Measurements from ENCODE around the gene COPG2. TPM values are rescaled to one million over a fixed set of nuclear protein-coding genes. Genes with fewer than 3 reads are reported as not detected.

Gene COPG2
- total RNA-seq, 1 experiment from 2014 or later: 50.9 TPM

DNA sequence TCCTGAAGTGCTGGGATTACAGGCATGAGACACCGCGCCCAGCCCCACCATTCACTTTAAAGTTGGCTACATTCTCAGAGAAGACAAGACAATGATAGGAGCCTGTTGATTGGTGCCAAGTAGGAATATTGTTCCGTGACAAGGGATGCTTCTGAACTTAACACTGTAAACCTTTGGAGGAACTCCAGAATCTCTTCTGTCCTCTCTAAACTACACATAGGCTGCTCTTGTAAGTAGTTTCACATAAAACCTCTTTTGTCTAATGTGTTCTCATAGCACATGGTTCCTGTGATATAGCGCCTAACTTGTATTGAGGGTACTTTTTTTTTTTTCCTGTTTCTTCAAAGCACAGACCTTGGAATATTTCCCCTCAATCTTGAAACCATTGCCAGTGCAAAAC is 3.6 kb upstream of the COPG2 start:
- H3K9me3 Mint-ChIP-seq: no peaks in the 10 kb centered on the region
- no peak overlapping the region for H3K4me3 Mint-ChIP-seq
- peaks cover 20% of the 10 kb centered on the region for H3K4me1 Mint-ChIP-seq
- TF ChIP-seq NR2C2 (CRISPR knock-in tag; IDR thresholded peaks at IDR 0.05): no peak
- TF ChIP-seq, protein P1, sequence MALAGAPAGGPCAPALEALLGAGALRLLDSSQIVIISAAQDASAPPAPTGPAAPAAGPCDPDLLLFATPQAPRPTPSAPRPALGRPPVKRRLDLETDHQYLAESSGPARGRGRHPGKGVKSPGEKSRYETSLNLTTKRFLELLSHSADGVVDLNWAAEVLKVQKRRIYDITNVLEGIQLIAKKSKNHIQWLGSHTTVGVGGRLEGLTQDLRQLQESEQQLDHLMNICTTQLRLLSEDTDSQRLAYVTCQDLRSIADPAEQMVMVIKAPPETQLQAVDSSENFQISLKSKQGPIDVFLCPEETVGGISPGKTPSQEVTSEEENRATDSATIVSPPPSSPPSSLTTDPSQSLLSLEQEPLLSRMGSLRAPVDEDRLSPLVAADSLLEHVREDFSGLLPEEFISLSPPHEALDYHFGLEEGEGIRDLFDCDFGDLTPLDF (CRISPR knock-in tag; IDR thresholded peaks at IDR 0.05): no peak
- TF ChIP-seq, protein P2, sequence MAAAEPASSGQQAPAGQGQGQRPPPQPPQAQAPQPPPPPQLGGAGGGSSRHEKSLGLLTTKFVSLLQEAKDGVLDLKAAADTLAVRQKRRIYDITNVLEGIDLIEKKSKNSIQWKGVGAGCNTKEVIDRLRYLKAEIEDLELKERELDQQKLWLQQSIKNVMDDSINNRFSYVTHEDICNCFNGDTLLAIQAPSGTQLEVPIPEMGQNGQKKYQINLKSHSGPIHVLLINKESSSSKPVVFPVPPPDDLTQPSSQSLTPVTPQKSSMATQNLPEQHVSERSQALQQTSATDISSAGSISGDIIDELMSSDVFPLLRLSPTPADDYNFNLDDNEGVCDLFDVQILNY (CRISPR knock-in tag; IDR thresholded peaks at IDR 0.05): no peak
- TF ChIP-seq, protein P3, sequence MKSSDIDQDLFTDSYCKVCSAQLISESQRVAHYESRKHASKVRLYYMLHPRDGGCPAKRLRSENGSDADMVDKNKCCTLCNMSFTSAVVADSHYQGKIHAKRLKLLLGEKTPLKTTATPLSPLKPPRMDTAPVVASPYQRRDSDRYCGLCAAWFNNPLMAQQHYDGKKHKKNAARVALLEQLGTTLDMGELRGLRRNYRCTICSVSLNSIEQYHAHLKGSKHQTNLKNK (CRISPR knock-in tag; IDR thresholded peaks at IDR 0.05): no peak
- no peak for TF ChIP-seq GABPB1 (CRISPR knock-in tag; IDR thresholded peaks at IDR 0.05)
- TF ChIP-seq MYBL2 (CRISPR knock-in tag; IDR thresholded peaks at IDR 0.05): no peak
- TF ChIP-seq, protein P4, sequence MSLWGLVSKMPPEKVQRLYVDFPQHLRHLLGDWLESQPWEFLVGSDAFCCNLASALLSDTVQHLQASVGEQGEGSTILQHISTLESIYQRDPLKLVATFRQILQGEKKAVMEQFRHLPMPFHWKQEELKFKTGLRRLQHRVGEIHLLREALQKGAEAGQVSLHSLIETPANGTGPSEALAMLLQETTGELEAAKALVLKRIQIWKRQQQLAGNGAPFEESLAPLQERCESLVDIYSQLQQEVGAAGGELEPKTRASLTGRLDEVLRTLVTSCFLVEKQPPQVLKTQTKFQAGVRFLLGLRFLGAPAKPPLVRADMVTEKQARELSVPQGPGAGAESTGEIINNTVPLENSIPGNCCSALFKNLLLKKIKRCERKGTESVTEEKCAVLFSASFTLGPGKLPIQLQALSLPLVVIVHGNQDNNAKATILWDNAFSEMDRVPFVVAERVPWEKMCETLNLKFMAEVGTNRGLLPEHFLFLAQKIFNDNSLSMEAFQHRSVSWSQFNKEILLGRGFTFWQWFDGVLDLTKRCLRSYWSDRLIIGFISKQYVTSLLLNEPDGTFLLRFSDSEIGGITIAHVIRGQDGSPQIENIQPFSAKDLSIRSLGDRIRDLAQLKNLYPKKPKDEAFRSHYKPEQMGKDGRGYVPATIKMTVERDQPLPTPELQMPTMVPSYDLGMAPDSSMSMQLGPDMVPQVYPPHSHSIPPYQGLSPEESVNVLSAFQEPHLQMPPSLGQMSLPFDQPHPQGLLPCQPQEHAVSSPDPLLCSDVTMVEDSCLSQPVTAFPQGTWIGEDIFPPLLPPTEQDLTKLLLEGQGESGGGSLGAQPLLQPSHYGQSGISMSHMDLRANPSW (CRISPR knock-in tag; conservative IDR thresholded peaks at IDR 0.05; ENCODE audit: low read depth): no peak
- TF ChIP-seq FOXP1 (CRISPR knock-in tag; IDR thresholded peaks at IDR 0.05; ENCODE audit: borderline replicate concordance): no peak
- no peak for TF ChIP-seq TEAD1 (CRISPR knock-in tag; IDR thresholded peaks at IDR 0.05)
- no peak for TF ChIP-seq ZNF121 (CRISPR knock-in tag; IDR thresholded peaks at IDR 0.05)
- ATAC-seq (no peak), DNase-seq (ENCODE audit: low spot score) (no peak)
- CTCF ChIA-PET: interaction anchor here (0.5 kb wide), 1 partner anchor 509 kb away, joined by 5 read pairs; no protein-coding TSS in a partner anchor
- POLR2A ChIA-PET: no interaction called here
- H3K27ac Mint-ChIP-seq: no peak overlapping the region
- peaks cover 20% of the 10 kb centered on the region for H3K27me3 Mint-ChIP-seq (ENCODE audit: low read depth)
- H3K36me3 Mint-ChIP-seq: no peaks in the 10 kb centered on the region

DNA sequence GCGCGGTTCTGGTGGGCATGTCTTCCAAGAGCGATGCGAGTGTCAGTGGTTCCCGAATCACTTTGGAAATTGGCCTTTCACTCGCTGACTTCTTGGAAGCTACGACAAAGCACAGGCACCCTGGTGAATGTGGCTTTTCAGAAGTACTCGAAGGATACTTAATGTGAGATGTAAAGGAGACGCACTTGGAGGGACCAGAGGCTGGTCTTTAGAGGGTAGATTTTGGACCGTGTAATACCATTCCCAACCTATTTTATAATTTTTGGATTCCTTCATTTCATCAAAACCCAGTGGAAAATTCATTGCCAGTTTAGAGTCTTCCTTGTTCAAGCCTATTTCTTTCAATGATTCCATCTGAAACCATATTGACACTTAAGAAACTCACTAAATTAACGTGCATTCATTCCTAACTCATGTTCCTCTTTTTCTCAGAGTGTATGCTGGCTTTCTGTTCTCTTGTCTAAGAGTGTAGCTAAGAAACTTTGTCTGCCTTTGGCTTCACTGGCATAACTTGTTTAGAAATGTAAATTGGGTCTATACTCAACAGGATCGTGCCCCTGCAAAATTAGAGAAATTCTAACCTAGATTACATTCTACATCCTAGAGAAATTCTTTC is 645 bp upstream of the COPG2 start:
- POLR2A ChIA-PET: interaction anchor here (1.2 kb wide), 1 partner anchor 395 kb away, joined by 3 read pairs; no protein-coding TSS in a partner anchor
- H3K4me1 Mint-ChIP-seq: peaks cover 17% of the 10 kb centered on the region
- ATAC-seq (no peak; the same call in 1 of the 2 replicates), DNase-seq (ENCODE audit: low spot score) (peak; percentile 14)
- CTCF ChIA-PET: no interaction called here
- no peaks in the 10 kb centered on the region for H3K9me3 Mint-ChIP-seq
- H3K27me3 Mint-ChIP-seq (ENCODE audit: low read depth): peaks cover 20% of the 10 kb centered on the region
- H3K27ac Mint-ChIP-seq: no peak overlapping the region
- peak overlapping the region; percentile 91 for H3K4me3 Mint-ChIP-seq
- peaks cover 11% of the 10 kb centered on the region for H3K36me3 Mint-ChIP-seq
- TF ChIP-seq ZNF232 (CRISPR knock-in tag; IDR thresholded peaks at IDR 0.05) (no peak), MXD4 (CRISPR knock-in tag; IDR thresholded peaks at IDR 0.05; ENCODE audit: borderline replicate concordance) (no peak), TEAD4 (CRISPR knock-in tag; IDR thresholded peaks at IDR 0.05) (no peak), ZNF317 (CRISPR knock-in tag; IDR thresholded peaks at IDR 0.05; ENCODE audit: borderline replicate concordance, low read depth) (no peak), ZNF416 (CRISPR knock-in tag; IDR thresholded peaks at IDR 0.05) (no peak), JAZF1 (CRISPR knock-in tag; IDR thresholded peaks at IDR 0.05) (no peak), SOX15 (CRISPR knock-in tag; IDR thresholded peaks at IDR 0.05) (no peak), ETV6 (CRISPR knock-in tag; IDR thresholded peaks at IDR 0.05) (no peak), RORB (CRISPR knock-in tag; IDR thresholded peaks at IDR 0.05) (no peak), JUN (CRISPR knock-in tag; IDR thresholded peaks at IDR 0.05) (no peak)
- TF ChIP-seq, protein P5, sequence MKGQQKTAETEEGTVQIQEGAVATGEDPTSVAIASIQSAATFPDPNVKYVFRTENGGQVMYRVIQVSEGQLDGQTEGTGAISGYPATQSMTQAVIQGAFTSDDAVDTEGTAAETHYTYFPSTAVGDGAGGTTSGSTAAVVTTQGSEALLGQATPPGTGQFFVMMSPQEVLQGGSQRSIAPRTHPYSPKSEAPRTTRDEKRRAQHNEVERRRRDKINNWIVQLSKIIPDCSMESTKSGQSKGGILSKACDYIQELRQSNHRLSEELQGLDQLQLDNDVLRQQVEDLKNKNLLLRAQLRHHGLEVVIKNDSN (CRISPR knock-in tag; IDR thresholded peaks at IDR 0.05): no peak
- TF ChIP-seq, protein P6, sequence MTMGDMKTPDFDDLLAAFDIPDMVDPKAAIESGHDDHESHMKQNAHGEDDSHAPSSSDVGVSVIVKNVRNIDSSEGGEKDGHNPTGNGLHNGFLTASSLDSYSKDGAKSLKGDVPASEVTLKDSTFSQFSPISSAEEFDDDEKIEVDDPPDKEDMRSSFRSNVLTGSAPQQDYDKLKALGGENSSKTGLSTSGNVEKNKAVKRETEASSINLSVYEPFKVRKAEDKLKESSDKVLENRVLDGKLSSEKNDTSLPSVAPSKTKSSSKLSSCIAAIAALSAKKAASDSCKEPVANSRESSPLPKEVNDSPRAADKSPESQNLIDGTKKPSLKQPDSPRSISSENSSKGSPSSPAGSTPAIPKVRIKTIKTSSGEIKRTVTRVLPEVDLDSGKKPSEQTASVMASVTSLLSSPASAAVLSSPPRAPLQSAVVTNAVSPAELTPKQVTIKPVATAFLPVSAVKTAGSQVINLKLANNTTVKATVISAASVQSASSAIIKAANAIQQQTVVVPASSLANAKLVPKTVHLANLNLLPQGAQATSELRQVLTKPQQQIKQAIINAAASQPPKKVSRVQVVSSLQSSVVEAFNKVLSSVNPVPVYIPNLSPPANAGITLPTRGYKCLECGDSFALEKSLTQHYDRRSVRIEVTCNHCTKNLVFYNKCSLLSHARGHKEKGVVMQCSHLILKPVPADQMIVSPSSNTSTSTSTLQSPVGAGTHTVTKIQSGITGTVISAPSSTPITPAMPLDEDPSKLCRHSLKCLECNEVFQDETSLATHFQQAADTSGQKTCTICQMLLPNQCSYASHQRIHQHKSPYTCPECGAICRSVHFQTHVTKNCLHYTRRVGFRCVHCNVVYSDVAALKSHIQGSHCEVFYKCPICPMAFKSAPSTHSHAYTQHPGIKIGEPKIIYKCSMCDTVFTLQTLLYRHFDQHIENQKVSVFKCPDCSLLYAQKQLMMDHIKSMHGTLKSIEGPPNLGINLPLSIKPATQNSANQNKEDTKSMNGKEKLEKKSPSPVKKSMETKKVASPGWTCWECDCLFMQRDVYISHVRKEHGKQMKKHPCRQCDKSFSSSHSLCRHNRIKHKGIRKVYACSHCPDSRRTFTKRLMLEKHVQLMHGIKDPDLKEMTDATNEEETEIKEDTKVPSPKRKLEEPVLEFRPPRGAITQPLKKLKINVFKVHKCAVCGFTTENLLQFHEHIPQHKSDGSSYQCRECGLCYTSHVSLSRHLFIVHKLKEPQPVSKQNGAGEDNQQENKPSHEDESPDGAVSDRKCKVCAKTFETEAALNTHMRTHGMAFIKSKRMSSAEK (CRISPR knock-in tag; IDR thresholded peaks at IDR 0.05; ENCODE audit: borderline replicate concordance): no peak
- TF ChIP-seq, protein P2 (CRISPR knock-in tag; IDR thresholded peaks at IDR 0.05): no peak
- TF ChIP-seq, protein P7, sequence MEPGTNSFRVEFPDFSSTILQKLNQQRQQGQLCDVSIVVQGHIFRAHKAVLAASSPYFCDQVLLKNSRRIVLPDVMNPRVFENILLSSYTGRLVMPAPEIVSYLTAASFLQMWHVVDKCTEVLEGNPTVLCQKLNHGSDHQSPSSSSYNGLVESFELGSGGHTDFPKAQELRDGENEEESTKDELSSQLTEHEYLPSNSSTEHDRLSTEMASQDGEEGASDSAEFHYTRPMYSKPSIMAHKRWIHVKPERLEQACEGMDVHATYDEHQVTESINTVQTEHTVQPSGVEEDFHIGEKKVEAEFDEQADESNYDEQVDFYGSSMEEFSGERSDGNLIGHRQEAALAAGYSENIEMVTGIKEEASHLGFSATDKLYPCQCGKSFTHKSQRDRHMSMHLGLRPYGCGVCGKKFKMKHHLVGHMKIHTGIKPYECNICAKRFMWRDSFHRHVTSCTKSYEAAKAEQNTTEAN (CRISPR knock-in tag; IDR thresholded peaks at IDR 0.05): no peak
